ENCODE data around the gene XRCC5. TPM values are rescaled to one million over a fixed set of nuclear protein-coding genes. Genes with fewer than 3 reads are reported as not detected.

Gene XRCC5
- total RNA-seq, 2 donors from 2014 or later, result 492 to 493 TPM

DNA sequence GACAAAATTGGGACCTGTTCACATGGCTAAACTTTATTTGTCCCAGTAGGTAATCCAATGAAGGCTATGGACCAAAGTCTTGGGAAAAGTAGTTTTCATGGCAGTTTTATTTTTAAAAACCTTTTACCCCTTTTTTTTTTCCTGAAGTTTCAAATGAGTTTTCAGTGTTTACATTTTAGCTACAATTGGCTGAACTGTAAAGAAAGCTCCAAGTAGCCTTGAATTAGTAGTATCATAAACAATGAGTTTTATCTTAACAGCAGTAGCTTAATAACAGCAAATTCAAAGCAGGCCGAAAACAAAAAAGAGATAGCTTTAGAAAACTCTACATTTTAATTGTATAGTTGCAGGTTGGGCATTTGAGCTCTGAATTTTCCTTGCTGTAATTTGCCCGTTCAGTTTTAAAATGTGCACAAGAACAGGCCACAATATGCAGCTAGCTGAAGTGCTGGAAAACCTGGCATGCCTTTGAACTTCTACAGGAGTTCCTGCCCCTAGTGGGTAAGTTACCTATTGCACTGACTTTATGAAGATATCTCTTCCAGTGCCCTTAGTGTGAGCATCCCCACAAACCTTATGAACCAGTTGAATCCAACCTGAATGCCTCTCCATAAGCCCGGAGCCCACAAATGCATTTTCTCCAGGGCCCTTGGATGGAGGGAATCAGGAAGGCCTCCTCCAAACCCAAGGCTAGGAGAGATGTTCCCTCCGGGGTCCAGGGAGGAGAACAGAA, 106.7 kb downstream of the XRCC5 start:
- H3K4me1 Mint-ChIP-seq, result peaks cover 8% of the 10 kb centered on the region
- H3K27ac Mint-ChIP-seq, result no peak overlapping the region
- peaks cover 5% of the 10 kb centered on the region for H3K4me1 ChIP-seq (ENCODE audit: control insufficient read depth, insufficient read depth, low read length)
- H3K9me3 ChIP-seq (ENCODE audit: control insufficient read depth, low read length), result no peaks in the 10 kb centered on the region
- no peak overlapping the region for H3K4me3 ChIP-seq (ENCODE audit: low read length)
- DNase-seq, result no peak
- TF ChIP-seq CTCF (conservative IDR thresholded peaks at IDR 0.05), result peak; percentile 79
- no peaks in the 10 kb centered on the region for H3K36me3 Mint-ChIP-seq (ENCODE audit: low read depth)
- WGBS, 2 experiments (ENCODE audit: insufficient coverage in 1 of 2, insufficient read length in 1 of 2), result 88 to 97% methylated on average over 4 of the region's 4 CpGs
- H3K27ac ChIP-seq (ENCODE audit: low read depth, low read length), result no peak overlapping the region
- no peaks in the 10 kb centered on the region for H3K27me3 Mint-ChIP-seq (ENCODE audit: insufficient read depth)
- no peaks in the 10 kb centered on the region for H3K27me3 ChIP-seq (ENCODE audit: control insufficient read depth, insufficient read depth, low read length, poor library complexity, severe bottlenecking)
- no peak overlapping the region for H3K9ac ChIP-seq (ENCODE audit: extremely low read depth, low read length, poor library complexity, severe bottlenecking)
- no peaks in the 10 kb centered on the region for H3K9me3 Mint-ChIP-seq
- H3K4me3 Mint-ChIP-seq, result no peak overlapping the region
- peaks cover 6% of the 10 kb centered on the region for H3K36me3 ChIP-seq (ENCODE audit: control insufficient read depth, insufficient read depth, low read length)

- Mint-ChIP-seq H3K27me3 (ENCODE audit: insufficient read depth) (no peaks in the 10 kb centered on the region), H3K27ac (no peak overlapping the region), H3K4me3 (no peak overlapping the region), H3K9me3 (no peaks in the 10 kb centered on the region), H3K4me1 (peaks cover 6% of the 10 kb centered on the region), H3K36me3 (ENCODE audit: low read depth) (no peaks in the 10 kb centered on the region)
- no peak for DNase-seq
- no peaks in the 10 kb centered on the region for H3K9me3 ChIP-seq (ENCODE audit: control insufficient read depth, low read length)
- TF ChIP-seq CTCF (conservative IDR thresholded peaks at IDR 0.05), result no peak
- H3K36me3 ChIP-seq (ENCODE audit: control insufficient read depth, insufficient read depth, low read length), result no peaks in the 10 kb centered on the region
- H3K4me3 ChIP-seq (ENCODE audit: low read length), result no peak overlapping the region
- WGBS, 2 experiments (ENCODE audit: insufficient coverage in 1 of 2, insufficient read length in 1 of 2), result 87 to 89% methylated on average over 5 to 7 of the region's 7 CpGs
- peaks cover 5% of the 10 kb centered on the region for H3K4me1 ChIP-seq (ENCODE audit: control insufficient read depth, insufficient read depth, low read length)
- H3K27ac ChIP-seq (ENCODE audit: low read depth, low read length), result no peak overlapping the region
- H3K27me3 ChIP-seq (ENCODE audit: control insufficient read depth, insufficient read depth, low read length, poor library complexity, severe bottlenecking), result no peaks in the 10 kb centered on the region
- H3K9ac ChIP-seq (ENCODE audit: extremely low read depth, low read length, poor library complexity, severe bottlenecking), result no peak overlapping the region
Measured at GRCh38 chr2:216216951-216217903, 108.1 kb downstream of the XRCC5 start.

GRCh38 chr2:216217904-216218260, 108.7 kb downstream of the XRCC5 start:
- Histone ChIP-seq H3K9me3 (ENCODE audit: control insufficient read depth, low read length) (no peaks in the 10 kb centered on the region), H3K27ac (ENCODE audit: low read depth, low read length) (no peak overlapping the region), H3K4me3 (ENCODE audit: low read length) (no peak overlapping the region), H3K4me1 (ENCODE audit: control insufficient read depth, insufficient read depth, low read length) (peaks cover 5% of the 10 kb centered on the region), H3K9ac (ENCODE audit: extremely low read depth, low read length, poor library complexity, severe bottlenecking) (no peak overlapping the region), H3K27me3 (ENCODE audit: control insufficient read depth, insufficient read depth, low read length, poor library complexity, severe bottlenecking) (no peaks in the 10 kb centered on the region), H3K36me3 (ENCODE audit: control insufficient read depth, insufficient read depth, low read length) (no peaks in the 10 kb centered on the region)
- DNase-seq, result no peak
- Mint-ChIP-seq H3K27me3 (ENCODE audit: insufficient read depth) (no peaks in the 10 kb centered on the region), H3K36me3 (ENCODE audit: low read depth) (no peaks in the 10 kb centered on the region), H3K9me3 (no peaks in the 10 kb centered on the region), H3K4me1 (peaks cover 6% of the 10 kb centered on the region), H3K27ac (no peak overlapping the region), H3K4me3 (no peak overlapping the region)
- 96 to 100% methylated on average over 1 to 2 of the region's 2 CpGs for WGBS, 2 experiments (ENCODE audit: insufficient coverage in 1 of 2, insufficient read length in 1 of 2)
- no peak for TF ChIP-seq CTCF (conservative IDR thresholded peaks at IDR 0.05)
